OCI-LY1 (cell line): Measurements from ENCODE around the gene PRR5L.

Experiments used
- H2AFZ ChIP-seq: fragments of 200-600 bp; sonication (generic), shearing (Covaris generic); 2 replicates; pipeline ENCODE4 v1.6.0; 2014; ENCODE audit warnings: antibody characterized with exemption, mild to moderate bottlenecking, low read length
- H3F3A ChIP-seq: fragments of 200-600 bp; sonication (generic), shearing (Covaris generic); 2 replicates; pipeline ENCODE4 v1.6.0; 2014; ENCODE audit warnings: mild to moderate bottlenecking, antibody characterized with exemption, low read length, moderate library complexity; ENCODE audit not compliant: insufficient read depth
- H3K27ac ChIP-seq: fragments of 200-600 bp; sonication (generic); 2 replicates; pipeline ENCODE4 v1.5.1; 2014; ENCODE audit warnings: low read length, mixed run types, mild to moderate bottlenecking, low read depth; ENCODE audit not compliant: poor library complexity, severe bottlenecking
- H3K27me3 ChIP-seq: fragments of 200-600 bp; sonication (generic); 2 replicates; pipeline ENCODE4 v1.6.0; 2014; ENCODE audit warnings: antibody characterized with exemption, mild to moderate bottlenecking, low read length, moderate library complexity; ENCODE audit not compliant: insufficient read depth
- H3K36me3 ChIP-seq: fragments of 200-600 bp; sonication (generic); 2 replicates; pipeline ENCODE4 v1.6.1; 2014; ENCODE audit warnings: mild to moderate bottlenecking, antibody characterized with exemption, low read length, moderate library complexity, mixed read lengths; ENCODE audit not compliant: insufficient read depth
- H3K4me1 ChIP-seq: fragments of 200-600 bp; sonication (generic); 2 replicates; pipeline ENCODE4 v1.5.1; 2014; ENCODE audit warnings: mild to moderate bottlenecking, low read length, moderate library complexity; ENCODE audit not compliant: insufficient read depth, severe bottlenecking
- H3K4me2 ChIP-seq: fragments of 200-600 bp; sonication (generic), shearing (Covaris generic); 2 replicates; pipeline ENCODE4 v1.6.1; 2014; ENCODE audit warnings: low read length
- H3K4me3 ChIP-seq: fragments of 200-600 bp; sonication (generic); 2 replicates; pipeline ENCODE4 v1.5.1; 2014; ENCODE audit warnings: low read length, low read depth, mild to moderate bottlenecking, mixed read lengths; ENCODE audit not compliant: poor library complexity, severe bottlenecking
- H3K79me2 ChIP-seq: fragments of 200-600 bp; shearing (Covaris generic); 2 replicates; pipeline ENCODE4 v1.6.1; 2016; ENCODE audit warnings: mixed run types, low read length, mixed read lengths; ENCODE audit not compliant: insufficient read depth
- H3K9ac ChIP-seq: fragments of 200-600 bp; sonication (generic), shearing (Covaris generic); 2 replicates; pipeline ENCODE4 v1.6.1; 2014; ENCODE audit warnings: mild to moderate bottlenecking, low read length, mixed read lengths
- H3K9me2 ChIP-seq: fragments of 200-600 bp; sonication (generic), shearing (Covaris generic); 2 replicates; pipeline ENCODE4 v1.6.1; 2014; ENCODE audit warnings: low read depth, mild to moderate bottlenecking, low read length, mixed read lengths
- H3K9me3 ChIP-seq: fragments of 200-600 bp; shearing (Covaris generic); 2 replicates; pipeline ENCODE4 v1.6.1; 2014; ENCODE audit warnings: low read length, mixed read lengths
- H4K20me1 ChIP-seq: fragments of 200-600 bp; sonication (generic), shearing (Covaris generic); 2 replicates; pipeline ENCODE4 v1.6.0; 2016; ENCODE audit warnings: mild to moderate bottlenecking, low read length; ENCODE audit not compliant: insufficient read depth
- EZH2 ChIP-seq: fragments of 200-600 bp; sonication (generic), shearing (Covaris generic); IDR thresholded peaks from 2 replicates; pipeline ENCODE4 v1.8.0; 2017; ENCODE audit warnings: borderline replicate concordance, mixed run types, mild to moderate bottlenecking, antibody characterized with exemption, low read length, moderate library complexity, mixed read lengths
- TF ChIP-seq, protein P1 (sequence below): fragments of 200-600 bp; sonication (generic), shearing (Covaris generic); IDR thresholded peaks from 2 replicates; pipeline ENCODE4 v1.5.1; 2017; ENCODE audit warnings: mild to moderate bottlenecking, antibody characterized with exemption, low read length, moderate library complexity, mixed read lengths

Gene PRR5L

GRCh38 chr11:36300650-36301049, 4.6 kb downstream of the PRR5L start:
- H3K4me1 ChIP-seq, result no peaks in the 10 kb centered on the region
- H3K9me3 ChIP-seq, result no peaks in the 10 kb centered on the region
- no peaks in the 10 kb centered on the region for H3K36me3 ChIP-seq
- H3K9me2 ChIP-seq, result no peaks in the 10 kb centered on the region
- no peak overlapping the region for H3K4me2 ChIP-seq
- no peak overlapping the region for H3K4me3 ChIP-seq
- H3K79me2 ChIP-seq, result no peaks in the 10 kb centered on the region
- no peaks in the 10 kb centered on the region for H3F3A ChIP-seq
- H3K27ac ChIP-seq, result no peak overlapping the region
- TF ChIP-seq, protein P1, sequence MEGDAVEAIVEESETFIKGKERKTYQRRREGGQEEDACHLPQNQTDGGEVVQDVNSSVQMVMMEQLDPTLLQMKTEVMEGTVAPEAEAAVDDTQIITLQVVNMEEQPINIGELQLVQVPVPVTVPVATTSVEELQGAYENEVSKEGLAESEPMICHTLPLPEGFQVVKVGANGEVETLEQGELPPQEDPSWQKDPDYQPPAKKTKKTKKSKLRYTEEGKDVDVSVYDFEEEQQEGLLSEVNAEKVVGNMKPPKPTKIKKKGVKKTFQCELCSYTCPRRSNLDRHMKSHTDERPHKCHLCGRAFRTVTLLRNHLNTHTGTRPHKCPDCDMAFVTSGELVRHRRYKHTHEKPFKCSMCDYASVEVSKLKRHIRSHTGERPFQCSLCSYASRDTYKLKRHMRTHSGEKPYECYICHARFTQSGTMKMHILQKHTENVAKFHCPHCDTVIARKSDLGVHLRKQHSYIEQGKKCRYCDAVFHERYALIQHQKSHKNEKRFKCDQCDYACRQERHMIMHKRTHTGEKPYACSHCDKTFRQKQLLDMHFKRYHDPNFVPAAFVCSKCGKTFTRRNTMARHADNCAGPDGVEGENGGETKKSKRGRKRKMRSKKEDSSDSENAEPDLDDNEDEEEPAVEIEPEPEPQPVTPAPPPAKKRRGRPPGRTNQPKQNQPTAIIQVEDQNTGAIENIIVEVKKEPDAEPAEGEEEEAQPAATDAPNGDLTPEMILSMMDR, result no peak
- TF ChIP-seq EZH2, result no peak
- no peak overlapping the region for H3K9ac ChIP-seq
- H2AFZ ChIP-seq, result no peak overlapping the region
- H4K20me1 ChIP-seq, result no peaks in the 10 kb centered on the region
- no peaks in the 10 kb centered on the region for H3K27me3 ChIP-seq

- Histone ChIP-seq H3K36me3 (no peaks in the 10 kb centered on the region), H3K4me2 (no peak overlapping the region), H2AFZ (no peak overlapping the region), H3K27me3 (no peaks in the 10 kb centered on the region), H3K4me3 (no peak overlapping the region), H4K20me1 (no peaks in the 10 kb centered on the region), H3K9me2 (no peaks in the 10 kb centered on the region), H3F3A (no peaks in the 10 kb centered on the region), H3K9me3 (no peaks in the 10 kb centered on the region), H3K27ac (no peak overlapping the region), H3K4me1 (no peaks in the 10 kb centered on the region), H3K9ac (no peak overlapping the region), H3K79me2 (no peaks in the 10 kb centered on the region)
- TF ChIP-seq EZH2, result no peak
- TF ChIP-seq, protein P1, result no peak
Observed at GRCh38 chr11:36304351-36304750, 8.3 kb downstream of the PRR5L start.

GRCh38 chr11:36305047-36305446, 9.0 kb downstream of the PRR5L start:
- H3K4me2 ChIP-seq, result no peak overlapping the region
- H2AFZ ChIP-seq, result no peak overlapping the region
- no peaks in the 10 kb centered on the region for H3K36me3 ChIP-seq
- H3K4me1 ChIP-seq, result no peaks in the 10 kb centered on the region
- H3K9ac ChIP-seq, result no peak overlapping the region
- no peaks in the 10 kb centered on the region for H3K79me2 ChIP-seq
- H3K27me3 ChIP-seq, result no peaks in the 10 kb centered on the region
- H3K9me3 ChIP-seq, result no peaks in the 10 kb centered on the region
- H3K9me2 ChIP-seq, result no peaks in the 10 kb centered on the region
- TF ChIP-seq EZH2, result no peak
- TF ChIP-seq, protein P1, result no peak
- H3K27ac ChIP-seq, result no peak overlapping the region
- no peaks in the 10 kb centered on the region for H4K20me1 ChIP-seq
- H3K4me3 ChIP-seq, result no peak overlapping the region
- H3F3A ChIP-seq, result no peaks in the 10 kb centered on the region
